ENCODE measurements around the gene NDUFB2. TPM values are rescaled to one million over a fixed set of nuclear protein-coding genes. Genes with fewer than 3 reads are reported as not detected.
"Not testable (repeated sequence)": the region's sequence is repeated elsewhere in the genome, so short reads cannot be mapped to it uniquely, and the experiment has no call there.

Gene NDUFB2
- total and polyA plus RNA-seq, 8 donors: 127 to 242 (median 144) TPM

GRCh38 chr7:140732416-140732815 is 35.9 kb downstream of the NDUFB2 start:
- intact Hi-C loops (cut with DNase I): no loop called here
- Histone ChIP-seq H3K4me1 (no peaks in the 10 kb centered on the region), H3K36me3 (peaks cover 0 to 37% of the 10 kb centered on the region in 2 donors), H3K4me3 (no peak overlapping the region), H3K27ac (no peak overlapping the region), H3K9me3 (no peaks in the 10 kb centered on the region), H3K27me3 (no peaks in the 10 kb centered on the region)
- DNase-seq: no peak
- ATAC-seq: no peak
- TF ChIP-seq, protein P1, sequence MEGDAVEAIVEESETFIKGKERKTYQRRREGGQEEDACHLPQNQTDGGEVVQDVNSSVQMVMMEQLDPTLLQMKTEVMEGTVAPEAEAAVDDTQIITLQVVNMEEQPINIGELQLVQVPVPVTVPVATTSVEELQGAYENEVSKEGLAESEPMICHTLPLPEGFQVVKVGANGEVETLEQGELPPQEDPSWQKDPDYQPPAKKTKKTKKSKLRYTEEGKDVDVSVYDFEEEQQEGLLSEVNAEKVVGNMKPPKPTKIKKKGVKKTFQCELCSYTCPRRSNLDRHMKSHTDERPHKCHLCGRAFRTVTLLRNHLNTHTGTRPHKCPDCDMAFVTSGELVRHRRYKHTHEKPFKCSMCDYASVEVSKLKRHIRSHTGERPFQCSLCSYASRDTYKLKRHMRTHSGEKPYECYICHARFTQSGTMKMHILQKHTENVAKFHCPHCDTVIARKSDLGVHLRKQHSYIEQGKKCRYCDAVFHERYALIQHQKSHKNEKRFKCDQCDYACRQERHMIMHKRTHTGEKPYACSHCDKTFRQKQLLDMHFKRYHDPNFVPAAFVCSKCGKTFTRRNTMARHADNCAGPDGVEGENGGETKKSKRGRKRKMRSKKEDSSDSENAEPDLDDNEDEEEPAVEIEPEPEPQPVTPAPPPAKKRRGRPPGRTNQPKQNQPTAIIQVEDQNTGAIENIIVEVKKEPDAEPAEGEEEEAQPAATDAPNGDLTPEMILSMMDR (IDR thresholded peaks at IDR 0.05): no peak

DNA sequence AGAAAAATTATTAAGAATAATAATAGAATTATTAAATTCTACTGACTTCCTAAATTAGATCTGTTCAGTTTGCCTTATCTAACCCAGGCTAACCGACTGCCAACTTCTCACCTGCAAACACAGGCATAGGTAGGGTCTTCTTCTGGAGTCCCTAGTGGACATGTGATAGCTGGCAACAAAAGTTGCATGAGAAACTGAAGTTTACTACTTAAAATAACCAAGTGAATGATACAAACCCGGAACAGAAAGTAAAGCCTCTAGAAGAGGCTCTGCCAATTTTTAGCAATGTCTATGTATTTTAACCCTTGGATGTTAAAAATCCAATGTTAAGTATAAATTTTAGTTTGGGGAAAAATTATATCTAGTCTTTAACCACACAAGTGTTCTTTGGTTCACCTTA is 37.6 kb downstream of the NDUFB2 start:
- Histone ChIP-seq H3K9me3 (no peaks in the 10 kb centered on the region), H3K4me3 (no peak overlapping the region), H3K27me3 (no peaks in the 10 kb centered on the region), H3K4me1 (no peaks in the 10 kb centered on the region), H3K27ac (no peak overlapping the region), H3K36me3 (peaks cover 0 to 53% of the 10 kb centered on the region in 2 donors)
- TF ChIP-seq, protein P1 (IDR thresholded peaks at IDR 0.05): no peak
- intact Hi-C loops (cut with DNase I): no loop called here
- DNase-seq: no peak
- ATAC-seq: no peak

- peaks cover 0 to 59% of the 10 kb centered on the region in 2 donors for H3K36me3 ChIP-seq
- H3K4me3 ChIP-seq: no peak overlapping the region
- ATAC-seq: no peak
- H3K4me1 ChIP-seq: no peaks in the 10 kb centered on the region
- no peaks in the 10 kb centered on the region for H3K9me3 ChIP-seq
- intact Hi-C loops (cut with DNase I): no loop called here
- no peak for DNase-seq
- no peak overlapping the region for H3K27ac ChIP-seq
- no peaks in the 10 kb centered on the region for H3K27me3 ChIP-seq
- TF ChIP-seq, protein P1 (IDR thresholded peaks at IDR 0.05): no peak
Observed at GRCh38 chr7:140734729-140735128, 38.2 kb downstream of the NDUFB2 start.

DNA sequence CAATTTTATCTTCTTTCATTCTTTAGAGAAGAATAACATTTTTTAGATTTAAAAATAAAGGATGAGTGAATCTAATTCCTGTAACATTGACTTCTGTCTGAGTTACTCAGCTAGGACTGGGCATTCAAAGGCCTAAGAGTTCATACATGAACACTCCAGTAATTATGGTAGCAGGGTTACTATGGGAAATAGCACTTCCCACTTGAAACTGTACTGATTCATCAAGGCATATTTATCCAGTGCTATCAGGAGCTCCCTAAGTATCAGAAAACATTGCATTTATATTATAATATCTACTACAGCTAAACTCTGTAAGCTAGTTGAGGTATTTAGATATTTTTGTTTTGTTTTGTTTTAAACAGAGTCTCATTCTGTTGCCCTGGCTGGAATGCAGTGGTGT is 41.8 kb downstream of the NDUFB2 start:
- peaks cover 0 to 53% of the 10 kb centered on the region in 2 donors for H3K36me3 ChIP-seq
- no peaks in the 10 kb centered on the region for H3K27me3 ChIP-seq
- ATAC-seq (peak; percentile 66), DNase-seq (no peak)
- H3K4me1 ChIP-seq: no peaks in the 10 kb centered on the region
- intact Hi-C loops (cut with DNase I): no loop called here
- no peaks in the 10 kb centered on the region for H3K9me3 ChIP-seq
- no peak overlapping the region for H3K4me3 ChIP-seq
- H3K27ac ChIP-seq: no peak overlapping the region
- TF ChIP-seq, protein P1 (IDR thresholded peaks at IDR 0.05): no peak

GRCh38 chr7:140743255-140743654 is 46.7 kb downstream of the NDUFB2 start:
- H3K4me1 ChIP-seq; intact Hi-C loops (cut with DNase I); H3K27me3 ChIP-seq; H3K27ac ChIP-seq; H3K9me3 ChIP-seq; DNase-seq; ATAC-seq; H3K4me3 ChIP-seq: not testable (repeated sequence)
- peaks cover 0 to 38% of the 10 kb centered on the region in 2 donors for H3K36me3 ChIP-seq

DNA sequence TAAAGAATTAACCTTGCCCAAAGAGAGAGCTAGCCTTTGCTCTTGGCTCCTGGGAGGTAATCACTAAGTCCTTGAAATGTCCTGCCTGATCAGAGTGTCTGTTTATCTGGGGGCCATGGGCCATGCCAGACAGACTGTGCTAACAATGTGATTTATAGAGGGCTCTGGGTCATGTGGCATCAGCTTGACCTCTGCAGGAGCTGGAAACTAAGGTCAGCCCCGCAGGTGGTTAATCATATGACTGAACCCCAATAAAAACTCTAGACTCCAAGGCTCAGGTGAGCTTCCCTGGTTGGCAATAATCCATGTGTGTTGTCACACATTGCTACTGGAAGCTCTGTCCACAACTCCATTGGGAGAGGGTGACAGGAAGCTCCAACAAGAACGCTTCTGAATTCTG is 47.5 kb downstream of the NDUFB2 start:
- intact Hi-C loops (cut with DNase I): no loop called here
- DNase-seq: no peak
- peaks cover 0 to 36% of the 10 kb centered on the region in 2 donors for H3K36me3 ChIP-seq
- no peaks in the 10 kb centered on the region for H3K9me3 ChIP-seq
- peaks cover 0 to 5% of the 10 kb centered on the region in 2 donors for H3K4me1 ChIP-seq
- H3K27ac ChIP-seq: no peak overlapping the region
- no peaks in the 10 kb centered on the region for H3K27me3 ChIP-seq
- no peak overlapping the region for H3K4me3 ChIP-seq
- no peak for ATAC-seq
- TF ChIP-seq, protein P1 (IDR thresholded peaks at IDR 0.05): no peak
